HG03196 (cell line): ENCODE data around the gene RNASEH2B.

Experiments used
- ATAC-seq: cut with Tn5 transposase; IDR thresholded peaks from one replicate; pipeline ENCODE4 v1.9.1; 2021; ENCODE audit not compliant: unreplicated experiment

Gene RNASEH2B

DNA sequence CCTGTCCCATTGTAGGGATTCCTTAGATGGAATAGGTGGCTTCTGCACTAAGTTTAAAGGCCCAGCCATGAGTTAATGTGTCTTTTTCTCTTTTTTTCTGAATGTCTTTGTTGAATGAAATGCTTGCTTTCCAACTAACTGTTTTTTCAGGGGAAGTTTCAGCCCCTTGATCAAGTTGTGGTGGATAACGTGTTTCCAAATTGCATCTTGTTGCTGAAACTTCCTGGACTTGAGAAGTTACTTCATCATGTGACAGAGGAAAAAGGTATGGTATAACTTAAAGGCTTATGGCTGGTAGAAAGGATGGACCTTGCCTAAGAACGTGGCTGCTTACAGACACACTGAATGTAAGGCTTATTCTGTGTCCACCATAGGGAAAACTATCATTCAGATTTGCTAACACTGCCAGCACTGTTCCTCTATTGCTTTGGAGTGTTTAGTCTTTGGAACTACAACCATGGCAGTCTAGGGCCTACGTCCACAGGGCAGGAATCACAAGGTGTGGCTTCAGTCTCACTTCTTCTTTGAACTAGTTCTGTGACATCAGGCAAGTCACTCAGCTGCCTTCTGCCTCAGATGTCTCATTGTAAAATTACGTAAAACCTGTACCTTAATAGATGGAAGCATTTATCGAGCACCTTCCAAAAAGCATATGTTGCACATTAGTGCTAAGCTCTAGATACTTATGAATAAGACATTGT is 25.3 kb downstream of the RNASEH2B start:
- no peak for ATAC-seq

DNA sequence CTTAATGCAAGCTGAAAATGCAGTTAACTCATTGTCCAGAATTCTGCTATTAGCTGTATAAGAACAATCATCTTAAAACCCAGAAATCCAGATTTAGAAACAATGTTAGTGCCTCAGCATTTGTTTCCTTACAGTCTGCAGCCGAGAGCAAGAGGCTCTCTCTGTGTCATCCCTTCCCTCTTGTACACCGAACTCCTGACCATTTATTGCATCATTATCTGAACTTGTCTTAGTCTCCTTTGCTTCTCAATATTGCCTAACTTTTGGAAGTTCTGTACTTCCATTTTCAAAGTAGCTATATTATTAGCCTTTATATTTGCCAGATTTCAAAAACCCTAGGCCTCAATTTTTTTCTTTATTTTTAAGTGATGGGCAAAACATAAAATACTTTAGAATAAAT is 27.1 kb downstream of the RNASEH2B start:
- no peak for ATAC-seq

DNA sequence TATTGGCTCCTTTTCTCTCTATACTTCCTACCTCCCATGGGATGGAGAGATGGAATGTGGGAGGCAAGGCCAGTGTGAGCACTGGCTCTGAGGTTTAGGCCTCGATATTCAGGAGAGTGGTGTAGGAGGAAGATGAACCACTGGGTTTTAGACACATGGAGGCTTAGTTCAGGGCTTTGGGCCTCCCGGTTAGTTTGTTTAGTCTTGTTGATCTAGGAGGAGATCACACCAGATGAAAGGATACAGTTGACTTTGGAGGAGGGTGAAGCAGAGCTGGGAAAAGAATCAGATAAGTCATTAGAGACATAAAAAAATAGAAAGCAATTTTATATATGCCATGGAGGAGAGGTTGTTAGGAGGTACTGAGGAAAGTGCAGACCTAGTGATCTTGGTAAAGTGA is 30.9 kb downstream of the RNASEH2B start:
- no peak for ATAC-seq

DNA sequence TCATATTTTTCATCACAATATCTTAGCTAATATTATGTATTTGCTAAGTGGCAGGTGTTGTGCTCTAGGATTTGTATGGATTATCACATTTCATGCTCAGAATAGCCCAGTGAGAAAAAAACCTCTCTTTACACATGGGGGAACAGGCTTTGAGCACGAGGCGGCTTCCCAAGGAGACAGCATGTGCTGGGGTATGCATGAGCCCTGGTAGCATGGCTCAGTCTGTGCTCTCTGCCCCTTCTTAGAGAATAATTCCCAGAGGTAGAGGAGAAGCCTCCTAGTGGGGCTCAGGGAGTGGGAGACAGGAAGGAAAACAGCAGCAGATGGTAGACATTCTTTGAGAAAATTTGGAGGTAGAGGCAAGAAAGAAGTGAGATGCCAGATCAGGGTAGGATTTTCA is 31.6 kb downstream of the RNASEH2B start:
- no peak for ATAC-seq

DNA sequence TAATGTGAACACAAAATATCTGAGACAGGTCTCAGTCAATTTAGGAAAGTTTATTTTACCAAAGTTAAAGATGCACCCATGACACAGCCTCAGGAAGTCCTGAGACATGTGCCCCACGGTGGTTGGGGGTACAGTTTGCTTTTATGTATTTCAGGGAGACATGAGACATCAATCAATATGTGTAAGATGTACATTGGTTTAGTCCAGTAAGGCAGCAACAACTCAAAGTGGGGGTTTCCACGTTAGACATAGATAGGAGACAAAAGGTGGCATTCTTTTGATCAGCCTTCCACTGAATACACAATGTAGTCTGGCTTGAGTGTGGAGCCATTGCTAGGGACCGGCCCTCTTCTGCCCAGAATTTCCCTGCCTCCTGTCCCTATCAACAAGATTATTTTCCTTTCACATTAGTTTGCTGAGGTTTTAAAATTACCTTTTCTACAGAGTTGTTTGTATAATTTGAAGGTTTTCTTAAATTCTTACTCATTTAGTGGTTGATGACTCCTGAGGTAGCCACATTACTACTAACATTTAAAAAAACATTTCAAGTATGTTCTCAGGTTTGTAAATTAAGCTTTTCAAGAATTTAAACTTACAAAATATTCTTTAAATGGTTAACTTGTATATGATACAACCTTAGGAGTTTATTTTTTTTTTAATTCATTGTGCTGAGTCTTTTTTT is 33.2 kb downstream of the RNASEH2B start:
- ATAC-seq, result no peak

DNA sequence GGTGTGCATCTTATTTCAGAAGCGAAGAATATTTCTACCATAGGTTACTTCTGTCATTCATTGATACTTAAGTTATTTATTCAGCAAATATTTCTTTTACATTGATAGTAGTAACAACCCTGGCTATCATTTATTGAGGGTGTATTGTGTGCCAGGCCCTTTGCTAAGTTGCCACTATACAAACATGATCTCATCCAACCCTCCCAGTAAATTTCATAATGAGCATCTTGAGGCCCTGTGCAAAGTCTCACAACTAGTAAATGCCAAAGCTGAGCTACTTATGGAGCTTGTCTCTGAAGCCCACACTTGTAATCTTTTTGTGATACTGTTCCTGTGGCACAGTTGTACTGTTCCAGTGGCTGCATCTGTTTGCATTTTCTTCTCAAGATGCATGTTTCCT is 36.1 kb downstream of the RNASEH2B start:
- ATAC-seq, result no peak

DNA sequence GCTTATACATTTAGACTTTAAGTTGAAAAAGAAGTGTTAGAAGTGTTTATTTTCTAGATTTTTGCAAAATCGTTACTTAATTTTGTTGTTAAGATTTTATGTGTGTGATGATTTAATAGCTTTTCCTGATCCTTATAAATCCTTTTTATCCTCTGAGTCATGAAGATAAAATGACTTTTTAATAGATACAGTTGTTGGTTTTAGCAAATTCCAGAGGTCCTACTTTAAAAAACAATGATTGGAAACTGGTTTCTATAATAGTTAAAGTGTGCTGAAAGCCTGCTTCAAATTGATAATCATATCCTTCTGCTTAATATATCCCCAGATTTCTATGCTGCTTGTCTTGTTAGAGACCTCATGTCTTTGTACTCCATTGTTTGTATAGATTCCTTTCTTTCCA is 39.0 kb downstream of the RNASEH2B start:
- no peak for ATAC-seq

DNA sequence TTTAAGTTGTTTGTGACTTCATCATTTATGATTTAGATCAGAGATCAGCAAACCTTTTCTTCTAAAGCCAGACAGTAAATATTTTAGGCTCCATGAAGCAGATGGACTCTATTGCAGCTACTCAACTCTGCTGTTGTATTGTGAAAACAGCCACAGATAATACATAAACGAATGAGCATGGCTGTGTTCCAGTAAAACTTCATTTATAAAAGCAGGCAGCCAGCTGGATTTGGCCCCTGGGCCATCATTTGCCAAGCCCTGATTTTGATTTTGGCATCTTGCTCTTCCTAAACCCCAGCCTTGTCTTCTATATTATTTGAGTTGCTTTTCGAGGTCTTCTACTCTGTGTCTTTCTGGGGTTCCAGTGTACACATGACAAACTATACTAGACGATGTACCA is 41.3 kb downstream of the RNASEH2B start:
- no peak for ATAC-seq

DNA sequence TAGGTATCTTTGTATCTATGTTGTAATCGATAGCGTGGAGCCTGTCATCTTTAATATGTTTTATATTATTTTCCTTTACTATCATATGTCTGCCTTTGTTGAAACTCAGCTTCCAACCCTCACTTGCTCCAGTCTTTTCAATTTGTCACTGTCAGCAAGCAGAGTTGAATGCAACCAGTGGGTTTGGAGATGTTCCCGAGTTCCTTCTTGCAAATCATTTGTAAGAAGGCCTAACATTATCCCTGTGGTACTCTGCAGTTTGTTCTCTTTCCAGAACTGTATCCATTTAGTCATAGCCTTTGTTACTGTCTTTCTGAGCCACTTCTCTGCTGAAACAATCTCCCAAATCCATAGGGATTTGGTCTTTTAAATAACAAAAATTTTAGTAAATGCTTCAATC is 41.8 kb downstream of the RNASEH2B start:
- ATAC-seq, result no peak

DNA sequence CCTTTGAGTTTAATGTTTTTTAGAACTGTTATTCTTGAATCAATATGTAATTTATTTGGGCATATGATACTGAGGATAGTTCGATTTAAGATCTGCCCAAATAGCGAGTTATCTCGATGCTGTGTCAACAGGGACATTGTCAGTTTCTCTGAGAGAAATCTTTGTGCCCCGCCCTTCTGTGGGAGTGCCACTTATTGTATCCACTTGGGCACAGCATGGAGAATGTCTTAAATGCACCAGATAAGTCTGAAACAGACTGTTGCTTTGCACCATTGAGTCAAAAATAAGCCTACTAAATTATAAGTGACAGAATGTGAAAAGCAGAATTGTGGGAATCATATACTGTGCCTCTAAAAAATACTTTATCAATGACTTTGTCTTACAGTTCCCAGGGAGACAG is 45.6 kb downstream of the RNASEH2B start:
- no peak for ATAC-seq

DNA sequence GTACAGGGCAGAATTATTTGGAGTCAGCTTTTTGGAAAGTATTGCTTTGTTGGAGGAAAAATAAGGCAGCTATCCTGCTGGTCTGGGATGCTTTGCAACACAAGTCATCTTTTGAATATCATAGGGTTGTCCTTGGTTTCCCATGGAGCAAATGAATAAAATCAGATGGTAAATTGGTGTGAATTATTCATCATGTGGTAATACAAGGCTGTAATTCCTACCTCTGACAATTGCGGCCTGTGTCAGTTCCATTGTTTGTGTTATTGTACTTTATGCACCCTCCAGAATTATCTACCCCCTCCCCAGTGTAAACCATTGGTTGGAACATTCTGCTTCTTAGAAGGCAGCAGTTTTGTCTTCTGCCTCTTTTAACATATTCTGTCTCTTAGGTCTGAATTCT is 46.2 kb downstream of the RNASEH2B start:
- ATAC-seq, result no peak

DNA sequence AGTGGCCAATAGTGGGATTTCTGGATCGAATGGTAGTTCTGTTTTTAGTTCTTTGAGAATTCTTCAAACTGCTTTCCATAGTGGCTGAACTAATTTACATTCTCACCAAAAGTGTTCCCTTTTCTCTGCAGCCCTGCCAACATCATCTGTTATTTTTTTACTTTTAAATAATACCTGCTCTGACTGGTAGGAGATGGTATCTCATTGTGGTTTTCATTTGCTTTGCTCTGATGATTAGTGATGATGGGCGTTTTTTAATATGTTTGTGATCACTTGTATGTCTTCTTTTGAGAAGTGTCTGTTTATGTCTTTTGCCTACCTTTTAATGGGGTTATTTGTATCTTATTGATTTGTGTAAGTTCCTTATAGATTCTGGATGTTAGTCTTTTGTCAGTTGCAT is 48.0 kb downstream of the RNASEH2B start:
- ATAC-seq, result no peak

DNA sequence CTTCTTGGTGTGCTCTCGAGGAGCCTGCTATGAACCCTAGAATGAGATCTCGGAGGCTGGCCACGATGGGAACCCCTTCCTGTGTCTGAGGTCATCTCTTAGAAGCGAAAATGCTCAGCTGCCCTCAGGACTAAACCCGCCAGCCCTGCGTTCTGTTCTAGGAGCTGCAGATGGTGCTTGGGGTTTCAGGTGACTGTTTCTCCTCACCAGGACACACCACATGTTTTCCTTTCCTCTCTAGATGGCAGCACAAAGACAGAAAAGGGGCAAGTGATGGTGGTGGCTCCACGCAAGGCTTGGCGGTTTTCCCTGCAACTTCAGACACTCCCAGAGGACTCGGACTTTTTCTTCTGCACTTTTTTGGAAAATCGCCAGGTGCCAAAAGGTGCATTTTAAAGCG is 60.1 kb downstream of the RNASEH2B start:
- ATAC-seq, result no peak

DNA sequence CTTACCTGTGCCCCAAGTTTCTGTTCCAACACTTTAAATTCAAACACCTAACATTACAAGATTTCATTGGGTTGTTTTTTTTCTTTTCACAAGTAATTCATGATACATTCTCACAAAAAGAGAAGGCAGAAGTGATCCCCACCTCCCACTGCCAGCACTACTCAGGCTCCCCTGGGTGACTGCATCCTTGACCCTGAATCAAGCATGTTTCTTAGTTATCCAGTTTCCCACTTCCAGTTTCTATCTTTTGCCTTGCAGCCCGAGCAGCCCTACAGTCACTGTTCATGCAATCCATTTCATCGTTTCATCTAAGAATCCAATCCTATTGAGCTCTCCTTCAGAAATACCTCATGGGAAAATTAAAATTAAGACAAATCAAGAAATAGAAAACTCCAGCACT is 61.4 kb downstream of the RNASEH2B start:
- ATAC-seq, result no peak

DNA sequence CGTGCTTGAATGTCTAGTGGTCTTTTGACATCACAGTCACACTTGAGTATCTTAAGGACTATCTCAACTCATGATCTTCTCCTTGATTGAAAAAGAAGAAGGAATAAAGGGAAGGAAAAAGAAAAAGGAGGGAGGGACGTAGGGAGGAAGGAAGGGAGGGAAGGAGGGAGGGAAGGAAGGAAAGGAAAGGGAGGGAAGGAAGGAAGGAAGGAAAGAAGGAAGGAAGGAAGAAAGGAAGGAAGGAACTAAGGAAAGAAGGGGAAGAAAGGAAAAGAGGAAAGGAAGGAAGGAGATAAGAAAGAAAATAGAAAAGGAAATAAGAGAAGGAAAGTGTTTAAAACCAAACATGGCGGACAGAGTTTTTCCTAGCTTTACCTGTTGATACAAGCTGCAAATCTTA is 64.7 kb downstream of the RNASEH2B start:
- no peak for ATAC-seq

DNA sequence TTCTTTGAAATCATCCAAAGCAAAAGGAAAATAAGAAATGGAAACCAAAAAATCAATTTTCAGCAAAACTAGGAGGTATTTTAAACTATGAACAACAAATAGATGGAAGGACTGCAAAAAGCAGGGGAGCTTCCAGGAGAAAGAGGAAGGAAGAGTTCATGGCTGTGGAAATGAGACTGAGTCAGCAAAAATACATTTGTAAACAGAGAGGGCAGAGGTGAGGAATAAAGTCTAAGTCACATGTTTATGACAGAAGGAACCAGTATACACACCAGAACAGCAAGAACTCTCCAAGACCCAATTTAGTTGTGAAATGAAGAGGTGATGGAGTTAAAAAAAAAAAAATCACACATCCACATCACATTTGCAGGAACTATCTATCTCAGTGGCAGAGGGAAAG is 69.6 kb downstream of the RNASEH2B start:
- no peak for ATAC-seq

DNA sequence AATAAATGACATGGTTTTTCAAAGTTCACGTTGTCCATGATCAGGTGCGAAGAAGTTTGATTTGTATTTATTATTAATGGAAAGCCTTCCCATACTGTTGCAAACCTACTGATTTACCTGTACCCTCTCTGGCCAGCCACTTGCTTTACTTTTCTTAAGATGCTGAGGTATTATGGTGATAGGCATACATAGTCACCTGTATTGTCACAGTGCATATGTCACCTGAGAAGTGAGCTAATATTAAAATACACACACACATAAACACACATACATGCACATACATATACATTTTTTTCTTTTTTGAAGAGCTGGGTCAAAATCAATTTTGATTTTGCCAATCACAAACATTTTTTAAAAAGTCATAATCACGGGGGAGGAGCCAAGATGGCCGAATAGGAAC is 72.1 kb downstream of the RNASEH2B start:
- ATAC-seq, result no peak

DNA sequence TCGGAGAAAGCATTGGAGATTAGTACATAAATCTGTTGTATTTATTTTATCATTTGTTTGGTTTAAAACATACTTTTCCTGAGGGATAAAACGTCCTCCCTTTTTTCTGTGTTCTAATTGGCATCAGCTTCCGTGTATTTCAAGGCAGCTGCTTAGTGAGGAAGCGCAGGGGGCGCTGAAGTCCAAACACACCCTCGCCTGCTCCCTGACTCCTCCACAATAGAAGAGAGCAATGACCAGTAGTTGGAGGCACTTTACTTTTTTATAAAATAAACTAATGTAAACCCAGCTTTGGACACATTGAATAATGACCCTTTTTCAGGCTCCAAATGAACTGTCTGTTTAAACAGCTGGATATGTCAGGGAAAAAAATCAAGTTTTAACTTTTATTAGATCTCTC is 79.9 kb downstream of the RNASEH2B start:
- no peak for ATAC-seq

DNA sequence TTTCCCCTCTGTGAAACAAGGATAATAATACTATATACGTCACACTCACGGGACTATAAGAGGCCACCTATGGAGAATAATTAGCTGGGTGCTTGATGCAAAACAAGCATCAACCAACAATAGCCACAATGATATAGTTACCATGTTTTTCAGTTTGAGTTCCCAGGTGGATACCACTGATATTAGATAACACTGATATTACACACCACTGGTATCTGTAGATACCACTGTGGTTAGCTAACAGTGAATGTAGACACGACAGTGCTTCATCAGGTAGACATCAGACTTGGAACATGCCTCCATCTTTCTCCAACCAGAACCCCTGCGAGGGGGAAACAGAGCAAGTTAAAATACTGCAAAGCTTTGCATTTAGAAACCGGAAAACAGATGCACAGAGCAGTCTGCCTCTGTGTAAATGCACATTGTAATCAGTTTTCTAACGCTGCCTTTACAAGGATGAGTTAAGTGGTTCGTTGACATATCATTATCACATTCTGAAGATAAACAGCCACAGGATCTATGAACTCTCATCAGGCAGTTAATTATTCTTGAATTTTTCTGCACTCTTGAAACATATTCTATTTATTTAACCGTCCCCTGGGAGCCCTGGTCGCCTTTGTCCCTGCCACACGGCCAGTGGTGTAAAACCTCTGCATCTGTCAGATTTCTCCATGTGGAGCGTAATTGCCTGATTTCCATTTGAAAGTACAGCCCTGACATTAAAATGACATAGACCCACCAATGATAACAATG is 80.7 kb downstream of the RNASEH2B start:
- ATAC-seq, result no peak

DNA sequence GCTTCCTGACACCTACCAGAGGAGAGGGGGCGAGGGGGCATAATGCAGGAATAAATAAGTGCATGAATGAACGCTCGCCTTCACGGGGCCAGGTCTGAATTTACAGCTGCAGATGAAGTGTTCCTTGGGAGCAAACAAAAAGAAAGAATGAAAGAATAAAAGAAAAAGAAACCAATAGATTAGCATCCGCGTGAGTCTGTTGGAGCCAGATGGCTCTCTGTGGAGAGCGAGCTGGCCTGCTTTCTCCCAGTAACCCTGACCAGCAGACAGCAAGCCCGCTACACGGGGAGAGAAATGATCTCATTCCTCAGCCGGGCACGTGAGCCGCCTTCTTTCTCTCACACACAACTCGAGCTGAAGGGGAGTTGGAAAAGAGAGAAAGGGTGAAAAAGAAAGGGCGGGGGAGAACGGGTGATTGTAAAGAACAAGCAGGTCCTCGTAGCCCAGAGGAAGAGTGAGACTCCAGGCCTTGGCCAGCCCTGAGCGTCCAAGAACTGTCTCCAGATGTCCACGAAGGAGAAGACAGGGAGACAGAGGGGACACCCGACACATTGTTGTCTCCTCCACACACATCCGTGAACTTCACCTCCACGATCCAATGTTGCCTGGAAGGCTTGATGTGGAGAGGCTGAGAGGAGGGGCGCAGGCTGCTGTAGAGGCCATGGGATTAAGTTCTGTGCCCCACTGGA is 81.4 kb downstream of the RNASEH2B start:
- ATAC-seq, result no peak
